Measurements from ENCODE around the gene CHD8. TPM values are rescaled to one million over a fixed set of nuclear protein-coding genes. Genes with fewer than 3 reads are reported as not detected.

The CHD8 gene
- total and polyA plus RNA-seq, 12 donors: 19.4 to 47.5 (median 37.3) TPM

- Histone ChIP-seq H3K4me1 (peaks cover 0 to 9% (median 0%) of the 10 kb centered on the region in 9 donors), H3K4me3 (no peak overlapping the region), H3K36me3 (peaks cover 0 to 20% (median 7%) of the 10 kb centered on the region in 9 donors), H3K27ac (no peak overlapping the region), H3K27me3 (no peaks in the 10 kb centered on the region), H3K9me3 (no peaks in the 10 kb centered on the region)
- intact Hi-C loops (cut with DNase I): no loop called here
- 70 to 74% methylated on average over 2 of the region's 2 CpGs for WGBS, 2 donors
- ATAC-seq: no peak
- no peak for DNase-seq
- no peak for TF ChIP-seq CTCF (IDR thresholded peaks at IDR 0.05)
Measured at GRCh38 chr14:21347201-21347600, 108.7 kb downstream of the CHD8 start.

- peaks cover 0 to 14% (median 3%) of the 10 kb centered on the region in 9 donors for H3K36me3 ChIP-seq
- H3K9me3 ChIP-seq: no peaks in the 10 kb centered on the region
- no peak for ATAC-seq
- peaks cover 0 to 5% (median 0%) of the 10 kb centered on the region in 9 donors for H3K4me1 ChIP-seq
- no peak overlapping the region for H3K27ac ChIP-seq
- intact Hi-C loops (cut with DNase I): no loop called here
- TF ChIP-seq CTCF (IDR thresholded peaks at IDR 0.05): no peak
- DNase-seq: no peak
- H3K27me3 ChIP-seq: no peaks in the 10 kb centered on the region
- H3K4me3 ChIP-seq: no peak overlapping the region
- 80 to 84% methylated on average over 2 of the region's 2 CpGs for WGBS, 2 donors
Measured at GRCh38 chr14:21346532-21347135, 109.3 kb downstream of the CHD8 start.

DNA sequence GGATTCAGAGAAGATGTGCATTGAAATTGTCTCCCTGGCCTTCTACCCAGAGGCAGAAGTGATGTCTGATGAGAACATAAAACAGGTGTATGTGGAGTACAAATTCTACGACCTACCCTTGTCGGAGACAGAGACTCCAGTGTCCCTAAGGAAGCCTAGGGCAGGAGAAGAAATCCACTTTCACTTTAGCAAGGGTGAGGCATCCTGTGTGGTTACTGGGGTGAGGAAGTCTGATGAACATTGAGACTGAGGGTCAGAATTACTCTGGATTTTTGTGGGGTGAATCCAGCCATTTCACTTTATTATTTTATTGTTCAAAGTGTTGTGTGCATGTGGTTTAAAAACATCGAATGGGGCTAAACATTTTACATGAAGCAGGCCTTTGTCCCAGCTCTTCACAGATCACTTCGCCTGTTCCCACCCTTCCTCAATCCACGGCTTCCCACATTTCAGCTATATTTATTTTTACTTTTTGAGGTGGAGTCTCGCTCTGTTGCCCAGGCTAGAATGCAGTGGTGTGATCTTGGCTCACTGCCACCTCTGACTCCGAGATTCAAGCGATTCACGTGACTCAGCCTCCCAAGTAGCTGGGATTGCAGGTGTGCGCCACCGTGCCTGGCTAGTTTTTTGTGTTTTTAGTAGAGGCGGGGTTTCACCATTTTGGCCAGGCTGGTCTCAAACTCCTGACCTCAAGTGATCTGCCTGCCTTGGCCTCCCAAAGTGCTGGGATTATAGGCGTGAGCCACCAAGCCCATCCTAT is 112.7 kb downstream of the CHD8 start:
- Histone ChIP-seq H3K36me3 (no peaks in the 10 kb centered on the region), H3K4me1 (peaks cover 0 to 5% (median 0%) of the 10 kb centered on the region in 9 donors), H3K4me3 (no peak overlapping the region), H3K9me3 (no peaks in the 10 kb centered on the region), H3K27me3 (no peaks in the 10 kb centered on the region), H3K27ac (no peak overlapping the region)
- intact Hi-C loops (cut with DNase I): no loop called here
- no peak for ATAC-seq
- 76 to 78% methylated on average over 13 of the region's 13 CpGs for WGBS, 2 donors
- TF ChIP-seq CTCF (IDR thresholded peaks at IDR 0.05): no peak
- no peak for DNase-seq

Other genes with a start within 250 kb of the CHD8 start
- gene HNRNPC, start 186.7 kb downstream of the CHD8 start, total RNA-seq: 100 to 1,000 TPM; 227 to 300 (median 259) TPM
- 100 to 1,000 TPM; 320 to 358 TPM for gene HNRNPC, start 186.7 kb downstream of the CHD8 start, polyA plus RNA-seq
- under 1 TPM in 9 of 10 donors, not detected in 1; 0.12 to 0.85 (median 0.34) TPM for gene RPGRIP1, start 176.0 kb downstream of the CHD8 start, total RNA-seq
- under 1 TPM; 0.19 to 0.73 TPM for gene RPGRIP1, start 176.0 kb downstream of the CHD8 start, polyA plus RNA-seq
- 10 to 100 TPM; 24.8 to 36.1 (median 30.6) TPM for gene SUPT16H, start 72.1 kb downstream of the CHD8 start, total RNA-seq
- gene SUPT16H, start 72.1 kb downstream of the CHD8 start, polyA plus RNA-seq: 10 to 100 TPM; 26.2 to 30.3 TPM
- 10 to 100 TPM; 14.8 to 25.8 (median 18.4) TPM for gene RAB2B, start 20.8 kb upstream of the CHD8 start, total RNA-seq
- 10 to 100 TPM in 1 of 2 donors, 1 to 10 TPM in 1; 7.1 to 11.0 TPM for gene RAB2B, start 20.8 kb upstream of the CHD8 start, polyA plus RNA-seq
- 100 to 1,000 TPM in 2 of 10 donors, 10 to 100 TPM in 8; 74.4 to 104 (median 94.3) TPM for gene TOX4, start 21.1 kb upstream of the CHD8 start, total RNA-seq
- gene TOX4, start 21.1 kb upstream of the CHD8 start, polyA plus RNA-seq: 10 to 100 TPM; 14.9 to 33.0 TPM
- gene METTL3, start 55.2 kb upstream of the CHD8 start, total RNA-seq: 10 to 100 TPM; 21.0 to 30.3 (median 24.0) TPM
- gene METTL3, start 55.2 kb upstream of the CHD8 start, polyA plus RNA-seq: 10 to 100 TPM; 22.9 to 46.7 TPM
- 1 to 10 TPM; 2.5 to 6.6 (median 4.3) TPM for gene SALL2, start 70.2 kb upstream of the CHD8 start, total RNA-seq
- gene SALL2, start 70.2 kb upstream of the CHD8 start, polyA plus RNA-seq: 1 to 10 TPM; 1.1 to 1.3 TPM
- not detected for gene OR10G3, start 124.0 kb upstream of the CHD8 start, total RNA-seq
- gene OR10G3, start 124.0 kb upstream of the CHD8 start, polyA plus RNA-seq: not detected
- gene OR10G2, start 178.8 kb upstream of the CHD8 start, total RNA-seq: not detected
- gene OR10G2, start 178.8 kb upstream of the CHD8 start, polyA plus RNA-seq: not detected
- not detected for gene OR4E2, start 197.7 kb upstream of the CHD8 start, total RNA-seq
- not detected for gene OR4E2, start 197.7 kb upstream of the CHD8 start, polyA plus RNA-seq
- gene OR4E1, start 217.7 kb upstream of the CHD8 start, total RNA-seq: under 1 TPM in 1 of 10 donors, not detected in 9; 0.06 TPM
- not detected for gene OR4E1, start 217.7 kb upstream of the CHD8 start, polyA plus RNA-seq

All from heart right ventricle (tissue), 16 donors.